Ecto neural progenitor cell (in vitro differentiated cells): ENCODE data around the gene RIC8A.
A peak's percentile ranks its signal among the peaks of the same experiment; 100 is the strongest.
"Not testable (repeated sequence)": the region's sequence is repeated elsewhere in the genome, so short reads cannot be mapped to it uniquely, and the experiment has no call there.

Experiments
- DNase-seq: peaks from one replicate; pipeline ENCODE4 v3.0.0-alpha.2; 2018; ENCODE audit warnings: low spot score

The RIC8A gene

DNA sequence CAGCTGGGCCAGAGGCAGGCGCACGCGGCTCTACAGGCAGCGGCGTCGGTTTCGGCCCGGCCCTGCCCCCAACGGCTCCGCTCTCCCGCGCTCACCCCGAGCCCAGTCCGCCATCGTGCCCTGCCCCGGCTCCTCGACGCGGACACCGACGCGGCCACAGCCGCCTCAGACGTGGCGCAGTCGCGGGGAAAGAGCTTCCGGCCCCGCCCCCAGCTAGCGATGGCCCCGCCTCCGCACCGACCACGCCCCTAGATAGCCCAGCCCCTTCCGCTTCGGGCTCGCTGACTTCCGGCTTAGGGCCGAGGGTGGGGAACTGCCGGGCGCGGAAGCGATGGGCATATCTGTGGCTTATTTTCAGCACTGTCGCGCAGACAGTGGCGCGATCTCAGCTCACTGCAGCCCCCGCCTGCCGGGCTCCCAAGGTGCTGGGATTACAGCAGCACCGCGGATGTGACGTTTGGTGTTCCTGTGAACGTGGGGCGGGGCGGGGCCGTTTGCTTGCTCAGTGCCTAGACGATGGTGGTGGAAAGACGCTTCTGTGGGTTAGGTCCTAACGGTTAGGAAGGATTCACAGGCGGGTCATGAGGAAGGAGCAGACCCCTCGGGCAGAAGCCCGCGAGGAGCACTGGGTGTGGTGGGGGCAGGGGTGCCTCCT is at the start of gene RIC8A, which contains the start of gene BET1L:
RIC8A (plus strand) TSS at position 501 of the 655 bp plus-strand sequence. CDS start 1,147 bp downstream, outside the sequence.
BET1L (minus strand) TSS at position 192 of the 655 bp plus-strand sequence; CDS start at position 114, 78 bp downstream.
- peak; percentile 97 for DNase-seq

GRCh38 chr11:180242-180641 is 27.3 kb upstream of the RIC8A start:
- not testable (repeated sequence) for DNase-seq

GRCh38 chr11:189200-189783 is 18.2 kb upstream of the RIC8A start:
- DNase-seq: not testable (repeated sequence)

DNA sequence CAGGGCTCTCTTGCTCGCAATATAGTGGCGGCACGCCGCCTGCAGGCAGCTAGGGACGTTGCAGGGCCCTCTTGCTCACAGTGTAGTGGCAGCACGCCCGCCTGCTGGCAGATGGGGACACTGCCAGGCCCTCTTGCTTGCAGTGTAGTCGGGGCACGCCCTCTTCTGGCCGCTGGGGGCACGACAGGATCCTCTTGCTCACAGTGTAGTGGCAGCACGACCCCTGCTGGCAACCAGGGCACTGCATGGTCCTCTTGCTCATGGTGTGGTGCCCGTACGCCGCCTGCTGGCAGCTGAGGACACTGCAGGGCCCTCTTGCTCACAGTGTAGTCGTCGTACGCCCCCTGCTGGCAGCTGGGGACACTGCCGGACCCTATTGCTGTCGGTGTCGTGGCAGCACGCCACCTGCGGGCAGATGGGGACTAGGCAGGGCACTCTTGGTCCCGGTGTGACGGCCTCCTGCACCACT is 17.6 kb upstream of the RIC8A start:
- not testable (repeated sequence) for DNase-seq

DNA sequence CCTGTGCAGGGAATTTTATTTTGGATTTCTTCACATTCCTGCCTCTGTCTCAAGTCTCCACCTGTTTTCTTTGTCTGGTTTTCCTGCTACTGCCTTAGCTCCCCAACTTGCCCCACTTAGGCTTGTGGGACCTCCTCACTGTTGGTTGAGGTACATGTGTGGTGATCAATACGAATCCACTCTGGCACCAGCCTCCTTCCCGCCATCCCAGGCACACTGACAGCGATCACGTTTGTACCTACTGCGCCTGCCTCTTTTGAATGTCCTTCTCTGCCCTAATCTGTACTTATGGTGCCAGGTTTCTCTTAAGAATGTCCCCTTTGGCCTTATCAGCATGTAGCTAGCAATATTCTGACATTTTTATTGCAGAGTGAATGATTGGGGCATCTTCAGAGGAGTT is 17.0 kb upstream of the RIC8A start:
- not testable (repeated sequence) for DNase-seq

- not testable (repeated sequence) for DNase-seq
Measured at GRCh38 chr11:191490-192478, 15.7 kb upstream of the RIC8A start.

DNA sequence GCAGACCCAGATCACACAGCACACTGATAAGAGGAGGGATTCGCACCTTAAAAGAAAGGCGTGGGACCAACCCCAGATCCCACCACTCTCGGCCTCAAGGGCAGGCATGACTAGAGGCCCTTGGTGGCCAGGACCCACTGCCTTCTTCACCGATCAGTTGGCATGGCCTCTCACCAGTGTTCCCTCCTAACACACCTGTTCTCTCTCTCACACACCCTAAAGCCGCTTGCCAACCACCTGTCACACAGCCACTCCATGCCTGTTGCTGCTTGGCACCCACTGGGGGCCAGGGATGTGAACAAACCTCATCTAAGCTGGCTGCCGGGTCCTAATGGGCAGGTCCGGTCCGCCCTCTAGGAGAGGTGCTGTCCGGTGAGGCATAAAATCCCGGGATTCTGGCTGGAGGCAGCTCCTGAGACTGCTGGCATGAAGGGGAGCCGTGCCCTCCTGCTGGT is 14.8 kb upstream of the RIC8A start, which contains the start of gene SCGB1C1:
SCGB1C1 (plus strand) TSS at position 405 of the 455 bp plus-strand sequence; CDS start at position 427, 22 bp downstream.
- DNase-seq: not testable (repeated sequence)

DNA sequence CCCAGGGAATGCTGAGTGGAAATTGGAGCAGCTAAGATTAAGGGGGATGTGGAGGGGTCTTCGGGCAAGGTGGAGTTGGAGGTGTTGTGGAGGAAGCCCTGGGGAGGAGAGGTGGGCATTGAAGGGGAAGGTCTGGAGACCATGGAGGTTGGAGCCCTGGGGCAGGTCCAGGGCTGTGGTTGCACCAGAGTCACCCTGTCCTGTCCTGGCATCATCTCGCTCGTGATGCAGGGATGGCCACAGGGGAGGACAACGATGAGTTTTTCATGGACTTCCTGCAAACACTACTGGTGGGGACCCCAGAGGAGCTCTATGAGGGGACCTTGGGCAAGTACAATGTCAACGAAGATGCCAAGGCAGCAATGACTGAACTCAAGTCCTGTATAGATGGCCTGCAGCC is 14.0 kb upstream of the RIC8A start:
- not testable (repeated sequence) for DNase-seq

DNA sequence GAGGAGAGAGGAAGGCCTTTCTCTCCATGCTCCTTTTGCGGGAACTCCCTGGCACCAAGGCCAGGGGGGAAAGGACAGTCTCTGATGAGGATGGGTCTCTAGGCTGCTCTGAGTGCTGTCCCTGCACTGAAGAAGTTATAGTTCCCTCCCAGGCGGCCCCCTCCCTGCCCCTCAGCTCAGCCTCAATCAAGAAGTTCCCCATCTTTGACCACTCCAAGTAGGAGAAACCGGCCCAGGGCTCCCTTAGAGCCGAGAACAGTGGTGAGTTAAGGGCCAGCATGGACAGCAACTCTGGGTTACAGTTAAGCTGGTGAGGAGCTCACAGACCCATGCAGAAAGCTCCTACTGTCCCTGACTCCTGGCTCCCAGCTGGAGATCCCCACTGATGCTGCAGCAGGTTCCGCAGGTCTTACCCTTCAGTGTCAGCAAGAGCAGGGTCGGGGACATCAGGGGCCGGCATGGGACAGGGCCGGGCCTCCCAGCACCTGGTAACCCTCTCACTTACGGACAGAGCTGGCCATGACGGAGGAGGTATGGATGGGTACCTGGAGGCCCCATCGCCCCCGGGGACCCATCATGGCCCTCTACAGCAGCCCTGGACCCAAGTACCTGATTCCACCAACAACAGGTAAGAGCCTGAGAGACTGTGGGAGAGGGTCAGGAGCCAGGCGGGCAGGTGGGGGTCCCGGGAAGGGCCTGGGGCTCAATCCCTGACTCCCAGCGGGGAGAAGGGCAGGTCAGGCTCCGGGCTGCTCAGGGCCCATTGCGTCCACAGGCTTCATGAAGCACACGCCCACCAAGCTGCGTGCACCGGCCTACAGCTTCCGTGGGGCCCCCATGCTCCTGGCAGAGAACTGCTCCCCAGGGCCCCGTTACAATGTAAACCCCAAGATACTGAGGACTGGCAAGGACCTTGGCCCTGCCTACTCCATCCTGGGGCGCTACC is 10.4 kb upstream of the RIC8A start:
- no peak for DNase-seq

GRCh38 chr11:197741-198235 is 9.7 kb upstream of the RIC8A start:
- DNase-seq: no peak

GRCh38 chr11:198236-198806 is 9.2 kb upstream of the RIC8A start:
- no peak for DNase-seq

DNA sequence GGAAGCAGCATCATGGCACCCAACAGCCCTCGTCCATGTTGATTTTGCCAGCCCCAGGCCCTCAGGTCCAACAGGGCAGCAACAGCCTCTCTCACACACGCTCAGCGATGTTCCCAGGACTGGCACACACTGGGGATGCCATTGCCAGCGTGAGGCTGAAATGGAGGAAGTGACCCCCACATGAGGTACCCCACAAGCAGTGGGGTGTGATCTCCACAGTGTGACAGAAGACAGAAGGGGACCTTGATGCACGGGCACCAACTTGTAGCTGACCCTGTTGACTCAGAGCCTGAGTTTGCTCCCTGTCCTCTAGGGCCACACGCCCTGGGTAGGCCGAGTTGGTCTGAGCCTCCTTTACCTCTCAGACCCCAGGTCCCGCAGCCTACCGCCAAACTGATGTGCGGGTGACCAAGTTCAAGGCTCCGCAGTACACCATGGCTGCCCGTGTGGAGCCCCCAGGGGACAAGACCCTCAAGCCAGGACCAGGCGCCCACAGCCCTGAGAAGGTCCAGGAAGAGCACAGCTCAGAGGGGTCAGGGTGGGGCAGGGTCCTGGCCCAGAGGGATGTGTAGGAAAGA is 8.4 kb upstream of the RIC8A start:
- DNase-seq: no peak

- DNase-seq: no peak
Measured at GRCh38 chr11:199782-200181, 7.7 kb upstream of the RIC8A start.

- no peak for DNase-seq
Measured at GRCh38 chr11:200224-201003, 7.1 kb upstream of the RIC8A start.

DNA sequence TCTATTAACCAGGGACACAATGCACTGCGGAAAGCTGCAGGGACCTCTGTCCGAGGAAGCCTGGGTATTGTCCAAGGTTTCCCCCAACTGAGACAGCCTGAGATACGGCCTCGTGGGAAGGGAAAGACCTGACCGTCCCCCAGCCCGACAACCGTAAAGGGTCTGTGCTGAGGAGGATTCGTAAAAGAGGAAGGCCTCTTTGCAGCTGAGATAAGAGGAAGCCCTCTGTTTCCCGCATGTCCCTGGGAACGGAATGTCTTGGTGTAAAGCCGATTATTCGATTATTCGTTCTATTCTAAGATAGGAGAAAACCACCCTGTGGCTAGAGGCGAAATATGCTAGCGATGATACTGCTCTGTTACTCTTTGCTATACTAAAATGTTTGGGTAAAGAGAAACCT is 5.5 kb upstream of the RIC8A start:
- no peak for DNase-seq

GRCh38 chr11:202490-202889 is 5.0 kb upstream of the RIC8A start:
- DNase-seq: no peak

DNA sequence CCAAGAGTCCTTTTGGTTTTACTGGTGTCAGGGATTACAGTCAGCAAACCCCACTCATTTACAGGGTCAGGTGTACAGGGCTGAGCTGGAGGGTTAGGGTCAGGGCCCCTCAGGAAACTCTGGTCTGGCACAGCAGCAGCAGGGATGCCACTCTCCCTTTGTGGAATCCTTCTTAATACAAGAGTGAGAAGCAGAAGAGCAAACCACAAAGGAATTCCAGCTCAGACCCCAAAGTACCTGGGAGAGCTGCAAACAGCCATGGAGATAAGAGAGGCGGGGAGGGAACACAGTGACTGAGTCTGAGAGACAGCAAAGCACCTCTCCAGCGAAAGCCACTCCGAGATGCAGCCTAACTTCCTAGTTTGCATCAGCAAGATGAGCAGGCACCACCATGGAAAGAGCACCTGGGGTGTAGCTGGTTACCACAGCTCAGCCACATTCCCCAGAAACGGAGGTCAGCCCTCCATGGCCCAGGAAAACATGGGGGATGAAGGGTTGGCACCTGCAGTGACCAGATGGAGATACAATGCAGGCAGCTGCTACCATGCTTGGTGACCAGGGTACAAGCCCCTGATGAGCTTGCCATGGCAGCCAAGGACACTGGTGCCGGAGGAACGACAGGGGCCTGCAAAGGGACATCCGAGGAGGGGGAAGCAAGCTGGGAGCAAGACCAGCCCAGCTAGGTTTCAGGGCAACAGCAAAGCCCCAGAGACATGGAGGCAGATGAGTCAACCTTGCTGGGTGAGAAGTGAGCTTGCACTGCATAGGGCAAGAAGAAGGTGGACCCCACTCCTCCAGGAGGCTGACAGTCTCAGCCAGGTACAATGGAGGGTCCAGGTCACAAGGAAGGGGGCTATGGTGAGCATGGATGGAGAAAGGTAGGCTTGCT is 4.2 kb upstream of the RIC8A start:
- DNase-seq: no peak

DNA sequence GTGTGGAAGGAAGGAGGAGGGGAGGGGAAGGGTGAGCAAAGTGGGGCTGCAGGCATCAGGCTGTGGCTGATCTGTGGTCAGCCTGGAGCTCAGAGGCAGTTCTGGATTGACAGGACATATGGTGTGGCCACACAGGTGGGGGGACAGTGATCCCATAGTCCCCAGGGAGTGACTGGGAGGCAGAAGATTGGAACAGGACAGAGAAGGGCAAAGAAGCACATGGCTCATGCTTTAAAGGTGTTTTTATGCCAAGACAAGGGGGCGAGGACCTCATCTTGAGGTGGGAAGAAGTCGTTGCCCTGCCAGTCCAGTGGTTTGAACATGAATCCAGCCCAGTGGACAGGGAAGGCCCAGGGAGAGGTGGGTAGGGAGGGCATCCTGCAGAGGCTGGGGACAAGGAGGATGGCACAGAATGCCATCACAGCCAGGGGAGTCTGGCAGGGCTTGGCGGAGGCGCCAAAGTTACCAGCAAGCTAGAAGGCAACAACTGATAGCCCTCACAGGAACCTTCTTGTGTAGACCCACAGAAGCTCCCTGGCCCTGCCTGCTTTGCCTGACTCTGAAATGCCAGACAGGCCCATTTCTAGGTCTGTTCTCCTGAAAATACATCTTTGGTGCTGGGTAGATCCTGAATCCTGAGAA is 3.4 kb upstream of the RIC8A start:
- no peak for DNase-seq
